GM19035 (cell line): Measurements from ENCODE around the gene ZNF343.
A peak's percentile ranks its signal among the peaks of the same experiment; 100 is the strongest.
"Not testable (repeated sequence)": the region's sequence is repeated elsewhere in the genome, so short reads cannot be mapped to it uniquely, and the experiment has no call there.

ENCODE experiments used
- ATAC-seq: cut with Tn5 transposase; IDR thresholded peaks from one replicate; pipeline ENCODE4 v1.9.1; 2021; ENCODE audit not compliant: unreplicated experiment

ZNF343 gene

DNA sequence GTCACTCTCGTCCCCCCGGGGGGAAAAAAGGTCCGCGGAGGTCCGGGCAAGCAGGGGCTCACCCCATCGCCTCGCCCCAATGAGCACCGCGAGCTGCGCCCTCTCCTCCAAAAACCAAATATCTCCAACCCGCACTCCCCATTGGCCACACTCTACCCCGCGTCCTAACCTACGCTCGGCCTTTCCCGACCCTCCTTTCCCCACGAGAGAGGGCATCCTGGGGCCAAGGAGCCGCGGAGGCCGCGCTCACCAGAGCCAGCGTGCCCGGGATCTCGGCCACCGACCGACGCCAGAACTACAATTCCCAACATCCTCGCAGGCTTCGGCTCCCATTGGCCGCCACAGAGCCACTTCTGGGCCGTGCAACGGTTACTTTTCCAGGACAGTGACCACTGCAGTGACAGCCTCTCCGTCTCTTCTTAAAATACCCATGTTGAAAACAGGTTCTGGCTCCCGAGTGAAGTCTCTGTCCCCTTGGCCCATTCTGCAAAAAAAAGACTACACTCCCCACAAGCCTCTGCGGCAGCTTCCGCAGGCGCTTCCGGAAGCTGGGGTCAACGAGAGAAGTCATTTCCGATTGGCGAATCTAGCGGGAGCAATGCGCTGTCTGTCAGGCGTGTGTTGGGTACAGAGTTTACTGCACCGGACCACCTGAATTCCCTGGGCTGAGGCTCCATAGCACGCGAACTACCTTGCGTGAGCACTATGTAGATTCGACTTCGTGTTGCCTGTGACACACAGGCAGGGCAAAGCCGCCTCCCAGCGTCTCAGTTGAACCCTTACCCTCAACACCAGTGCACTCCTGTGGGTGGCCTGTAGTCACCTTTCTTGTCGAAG, at the start of gene ZNF343:
ZNF343 (minus strand) TSS at position 285 of the 837 bp plus-strand sequence. CDS start 15,020 bp downstream, outside the sequence.
- ATAC-seq = peak; percentile 96

DNA sequence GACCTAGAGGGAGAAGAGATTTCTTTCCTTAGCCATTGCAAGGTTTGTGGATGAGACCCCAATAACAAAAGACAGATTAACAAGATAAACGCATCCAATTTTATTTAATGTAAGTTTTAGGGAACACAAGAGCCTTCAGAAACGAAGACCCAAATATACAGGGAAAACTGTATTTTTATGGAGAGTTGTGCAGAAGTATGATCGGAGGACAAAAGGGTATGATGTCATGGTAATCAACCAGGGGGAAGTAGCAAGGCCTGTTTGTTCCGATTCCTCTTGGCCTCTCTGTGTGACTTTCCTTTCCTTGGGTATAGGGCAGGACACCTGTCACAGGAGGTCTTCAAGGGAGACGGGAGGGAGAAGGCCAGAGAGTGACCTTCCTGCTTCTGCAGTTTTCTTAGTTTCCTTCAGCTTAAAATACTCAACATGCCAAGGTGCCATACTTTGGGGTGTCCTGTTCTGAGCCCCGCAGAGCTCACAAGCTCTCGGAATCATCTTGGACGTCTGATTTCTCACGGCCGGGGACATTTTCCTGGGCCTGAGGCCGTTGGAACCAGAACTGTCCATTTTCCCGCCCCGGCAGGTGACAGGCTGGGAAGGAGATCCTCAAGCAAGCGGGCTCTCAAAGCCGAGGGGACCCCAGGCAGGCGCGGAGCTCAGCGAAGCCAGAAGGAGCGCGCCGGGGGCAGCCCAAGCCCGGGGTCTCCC, 49.3 kb upstream of the ZNF343 start:
- no peak for ATAC-seq

DNA sequence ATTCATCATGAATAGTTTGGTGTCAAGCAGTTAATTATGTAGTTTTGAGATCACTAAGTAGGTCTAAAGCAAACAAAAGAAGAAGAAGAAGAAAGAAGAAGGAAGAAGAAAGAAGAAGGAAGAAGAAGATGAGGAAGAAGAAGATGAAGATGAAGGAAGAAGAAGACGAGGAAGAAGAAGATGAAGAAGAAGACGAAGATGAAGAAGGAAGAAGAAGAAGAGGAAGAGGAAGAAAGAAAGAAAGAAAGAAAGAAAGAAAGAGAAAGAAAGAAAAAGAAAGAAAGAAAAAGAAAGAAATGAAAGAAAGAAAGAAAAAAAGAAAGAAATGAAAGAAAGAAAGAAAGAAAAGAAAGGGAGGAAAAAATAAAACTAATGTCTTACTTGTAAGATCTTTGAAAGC, 36.9 kb upstream of the ZNF343 start:
- no peak for ATAC-seq

DNA sequence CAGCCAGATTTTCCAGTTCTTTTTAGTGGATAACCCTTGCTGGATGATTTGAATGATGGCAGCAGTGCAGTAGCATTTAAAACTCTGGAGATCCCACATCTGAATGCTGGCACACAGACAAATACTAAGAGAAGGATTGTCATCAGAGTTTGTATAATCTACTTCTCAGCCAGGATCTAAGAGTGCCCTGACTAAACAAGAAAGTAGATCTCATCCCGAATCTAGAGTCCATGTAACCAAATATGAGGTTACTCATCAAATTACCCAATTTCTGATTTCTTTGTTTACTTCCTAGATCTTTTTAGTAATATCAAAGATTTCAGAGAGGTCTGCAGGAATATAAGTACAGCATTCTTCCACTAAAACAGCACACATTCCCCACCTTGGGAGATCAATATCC, 35.5 kb upstream of the ZNF343 start:
- no peak for ATAC-seq

DNA sequence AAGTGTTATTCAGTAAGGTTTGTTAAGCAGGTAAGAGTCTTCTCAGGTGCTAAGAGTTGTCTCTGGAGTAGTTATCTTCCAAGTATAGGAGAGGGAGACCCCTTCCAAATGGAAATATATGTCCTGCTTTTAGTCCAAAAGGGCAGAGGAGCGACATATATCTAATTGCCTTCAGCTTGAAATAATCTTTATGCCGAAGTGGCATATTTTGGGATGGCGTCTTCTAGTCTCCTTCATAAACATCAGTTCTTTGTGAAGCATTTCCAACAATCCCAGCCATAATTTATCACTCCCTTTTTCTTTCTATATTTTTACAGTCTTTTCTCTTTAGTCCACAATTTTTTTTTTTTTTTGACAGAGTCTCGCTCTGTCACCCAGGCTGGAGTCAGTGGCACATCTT, 33.6 kb upstream of the ZNF343 start:
- ATAC-seq = no peak

DNA sequence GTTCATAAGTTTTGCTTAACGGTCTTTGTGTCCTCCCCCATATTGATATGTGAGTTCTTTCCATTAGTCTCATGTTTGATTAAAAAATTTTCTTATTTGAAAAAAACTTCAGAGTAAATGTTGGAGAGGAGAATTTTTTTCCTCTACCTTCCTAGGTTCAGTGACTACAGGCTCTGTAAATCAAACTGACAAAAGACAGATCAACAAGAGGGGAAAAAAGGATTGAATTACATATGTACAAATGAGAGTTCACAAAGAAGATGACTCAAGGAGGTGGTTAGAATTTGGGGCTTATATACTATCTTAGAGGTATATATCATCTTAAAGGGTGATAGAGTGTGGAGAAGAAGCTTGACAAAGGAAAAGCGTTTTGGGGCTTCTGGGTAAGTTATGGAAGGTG, 33.2 kb upstream of the ZNF343 start:
- no peak for ATAC-seq

DNA sequence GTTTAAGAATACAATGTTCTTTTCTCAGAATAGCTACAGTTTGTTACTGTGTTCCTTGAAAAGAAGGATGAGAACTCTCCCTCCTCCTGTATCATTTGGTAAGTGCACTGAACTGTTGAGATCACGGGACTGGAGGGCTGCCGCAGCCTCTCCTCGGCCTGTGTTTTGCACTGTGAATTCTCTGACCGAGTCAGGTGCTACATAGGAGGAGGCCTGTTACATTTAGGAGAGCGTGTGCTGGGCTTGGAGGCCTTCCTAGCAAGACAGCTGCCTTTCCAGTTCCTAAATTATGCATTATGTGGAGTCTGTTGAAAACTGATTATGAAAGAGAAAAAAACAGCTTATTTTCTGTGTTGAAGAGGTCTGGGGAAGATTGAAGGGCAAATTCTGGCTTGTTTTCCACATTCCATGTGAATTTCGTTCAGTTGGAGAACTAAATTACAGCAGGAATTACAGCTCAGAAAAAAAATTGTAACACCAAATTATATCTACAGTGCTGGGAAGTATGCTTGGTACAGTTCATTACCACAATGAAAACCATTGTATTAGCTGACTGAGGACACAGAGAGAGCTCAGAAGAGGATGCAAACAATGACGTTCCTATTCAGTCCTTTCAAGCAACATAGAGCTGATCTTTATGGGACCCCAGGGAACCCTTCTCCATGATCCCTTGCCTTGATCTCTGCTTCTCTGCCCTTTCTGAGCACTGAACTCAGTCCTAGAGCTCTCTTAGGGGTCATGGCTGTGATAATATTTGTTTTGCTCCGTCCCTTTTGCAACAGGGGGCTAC, 30.4 kb upstream of the ZNF343 start:
- no peak for ATAC-seq

DNA sequence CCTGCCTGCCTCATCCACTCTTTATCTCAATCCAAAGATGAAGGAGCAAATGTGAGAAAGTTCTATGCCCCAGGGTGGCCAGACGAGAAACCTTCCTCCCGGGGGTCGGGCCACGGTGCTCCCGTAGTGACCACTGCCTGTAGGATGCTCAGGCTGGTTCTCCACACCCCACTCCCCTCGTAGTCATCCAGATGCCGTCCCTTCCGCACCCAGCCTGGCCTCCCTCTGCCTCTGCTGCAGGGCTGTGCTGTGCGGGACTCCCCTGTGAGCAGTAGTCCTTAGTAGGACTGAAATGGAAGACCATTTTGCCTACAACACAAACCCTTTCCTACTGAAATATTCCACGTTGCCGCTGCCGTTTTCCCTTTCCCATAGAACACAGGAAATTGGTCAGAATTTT, 29.6 kb upstream of the ZNF343 start:
- ATAC-seq = no peak

DNA sequence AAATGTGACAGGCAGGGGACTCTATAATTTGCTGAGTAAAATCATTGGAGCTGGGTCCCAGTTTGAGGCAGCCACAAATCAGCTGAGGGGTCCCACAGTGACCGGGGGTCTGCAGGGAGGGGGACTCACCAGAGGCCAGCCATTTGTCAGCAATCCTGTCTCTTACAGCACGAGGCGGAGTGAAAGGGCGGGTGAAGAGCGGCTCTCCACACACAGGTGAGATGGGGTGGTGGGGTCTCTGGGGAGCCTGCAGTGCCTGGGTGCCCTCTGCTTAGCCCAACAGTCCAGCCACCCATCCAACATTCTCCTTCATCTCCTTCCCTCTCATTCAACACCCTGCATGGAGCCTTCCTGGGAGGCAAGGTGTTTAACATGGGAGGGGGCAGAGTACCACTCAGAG, 28.4 kb upstream of the ZNF343 start:
- no peak for ATAC-seq

DNA sequence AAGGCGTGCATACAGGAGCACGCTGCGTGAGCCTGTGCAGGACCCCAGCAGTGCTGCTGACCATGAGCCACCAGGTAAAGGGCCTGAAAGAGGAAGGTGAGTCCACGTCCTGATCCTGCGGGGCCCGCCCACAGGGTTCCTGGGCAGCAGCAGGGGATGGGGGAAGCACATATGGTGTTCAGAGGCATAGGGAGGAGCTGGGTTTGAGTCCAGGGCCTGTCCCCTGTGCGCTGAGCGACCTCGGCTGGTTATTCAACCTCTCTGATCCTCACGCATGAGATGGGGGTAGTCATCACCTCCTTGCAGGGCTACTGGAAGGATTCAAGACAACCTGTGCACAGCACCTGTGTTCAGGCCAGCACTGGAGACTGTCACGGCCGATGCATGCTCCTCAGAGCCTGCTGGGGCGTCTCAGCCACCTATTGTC, 27.9 kb upstream of the ZNF343 start, which contains the start of gene TMC2:
TMC2 (plus strand) TSS at position 14 of the 427 bp plus-strand sequence; CDS start at position 63, 49 bp downstream.
- no peak for ATAC-seq

DNA sequence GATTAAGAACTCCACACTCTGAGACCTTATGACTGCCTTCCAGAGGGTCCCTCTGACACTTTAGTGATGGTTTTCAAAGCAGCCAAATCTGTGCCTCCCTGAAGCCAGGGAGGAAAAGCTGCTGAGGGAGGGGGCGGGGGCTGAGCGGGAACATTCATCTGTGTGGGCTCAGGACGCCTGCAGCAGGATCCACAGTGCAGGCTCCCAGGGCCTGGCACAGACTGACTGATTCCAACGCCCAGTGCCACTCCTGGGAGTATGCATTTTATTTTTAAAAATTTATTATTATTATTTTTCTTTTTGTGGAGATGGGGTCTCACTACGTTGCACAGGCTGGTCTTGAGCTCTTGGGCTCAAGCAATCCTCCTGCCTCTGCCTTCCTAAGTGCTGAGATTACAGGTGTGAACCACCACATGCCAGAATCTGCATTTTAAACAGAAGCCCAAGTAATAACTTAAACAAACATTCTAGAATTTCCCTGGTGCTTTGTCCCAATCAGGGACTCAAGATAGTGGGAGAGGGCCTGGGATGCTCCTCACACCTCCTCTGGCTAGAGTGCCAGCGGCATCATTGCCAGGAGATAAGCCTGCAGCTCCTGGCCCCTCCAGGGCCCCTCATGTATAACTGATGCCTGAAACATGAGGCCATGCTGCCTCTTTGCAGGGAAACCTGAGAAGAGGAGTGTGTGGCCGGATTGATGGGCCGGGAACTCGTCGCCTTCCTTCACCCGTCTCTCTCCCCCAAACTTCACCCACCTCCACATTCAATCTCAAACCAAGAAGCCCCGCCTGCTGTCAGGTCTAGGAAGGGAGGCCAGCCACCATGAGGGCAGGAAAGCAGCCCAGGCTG, 27.2 kb upstream of the ZNF343 start:
- ATAC-seq = no peak

DNA sequence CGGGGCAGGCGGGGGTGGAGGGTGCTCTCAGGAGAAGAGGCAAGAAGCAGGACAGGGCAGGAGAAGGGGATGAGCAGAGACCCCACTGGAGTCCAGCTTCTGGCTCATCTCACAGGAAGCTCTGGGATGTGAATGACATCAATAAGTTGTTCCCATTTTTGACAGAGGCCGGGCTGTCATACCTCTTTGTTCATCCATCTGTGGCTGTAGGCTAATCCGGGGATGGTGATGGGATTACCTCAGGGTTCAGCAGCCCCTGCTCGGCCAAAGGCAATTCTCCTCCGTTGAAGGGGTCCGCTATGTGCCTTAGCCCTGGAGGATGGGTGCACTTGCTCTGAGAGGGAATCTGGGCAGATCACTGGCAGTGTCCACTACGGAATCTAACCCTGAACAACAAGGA, 24.4 kb upstream of the ZNF343 start:
- ATAC-seq = no peak

DNA sequence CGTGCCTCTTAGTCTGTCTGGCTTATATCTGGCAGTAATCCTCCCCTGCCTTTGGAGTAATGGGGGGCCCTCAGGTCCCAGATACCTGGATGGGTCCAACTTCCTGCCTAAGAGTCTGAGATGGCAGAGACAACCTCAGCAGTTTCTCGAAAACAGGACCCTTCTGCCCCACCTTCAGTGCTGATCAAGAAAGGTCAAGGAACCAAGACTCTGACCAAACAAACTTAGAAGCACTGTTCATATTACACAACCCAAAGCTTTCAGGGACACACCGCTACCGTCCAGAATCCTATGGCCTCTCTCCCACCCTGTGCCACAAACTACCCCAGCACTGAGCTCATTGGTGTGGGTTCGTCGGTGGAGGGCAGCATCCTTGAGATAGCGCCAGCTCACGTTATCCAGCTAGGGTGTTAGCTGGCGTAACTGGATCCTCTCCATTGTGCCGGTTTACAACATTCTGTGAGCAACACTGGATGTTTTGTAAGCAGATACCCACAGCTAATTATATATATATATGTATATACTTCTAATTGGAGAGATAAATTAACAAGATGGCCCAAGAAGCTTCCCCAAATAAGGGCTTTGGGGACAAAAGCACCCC, 20.1 kb upstream of the ZNF343 start:
- no peak for ATAC-seq

DNA sequence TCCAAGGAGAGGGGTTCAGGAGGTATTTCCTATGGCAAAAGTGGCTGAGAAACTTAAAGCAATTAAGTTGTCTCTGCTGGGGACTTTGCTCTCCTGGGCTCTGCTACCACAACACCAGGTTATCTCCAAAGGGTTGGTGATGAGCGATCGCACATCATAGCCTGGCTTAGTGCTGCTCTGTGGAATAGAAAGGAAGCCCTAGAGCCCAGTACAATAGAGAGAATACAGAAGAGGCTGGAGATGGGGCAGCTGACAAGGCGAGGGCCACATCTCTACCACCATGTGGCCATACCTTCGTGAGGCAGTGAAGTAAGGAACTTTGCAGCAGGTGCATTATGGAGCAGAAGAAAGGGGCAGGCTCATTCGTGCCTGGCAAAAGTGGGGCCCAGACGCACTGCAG, 19.0 kb upstream of the ZNF343 start:
- no peak for ATAC-seq

DNA sequence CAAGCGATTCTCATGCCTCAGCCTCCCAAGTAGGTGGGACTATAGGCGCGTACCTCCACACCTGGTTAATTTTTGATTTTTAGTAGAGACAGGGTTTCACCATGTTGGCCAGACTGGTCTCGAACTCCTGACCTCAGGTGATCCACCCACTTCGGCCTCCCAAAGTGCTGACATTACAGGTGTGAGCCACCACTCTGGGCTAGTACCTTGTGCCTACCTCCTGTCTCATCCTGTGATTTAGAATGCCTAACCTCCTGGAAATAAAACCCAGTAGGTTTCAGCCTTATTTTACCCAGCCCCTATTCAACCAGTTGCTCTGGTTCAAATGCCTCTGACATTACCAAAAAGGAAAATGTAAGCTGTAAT, 17.5 kb upstream of the ZNF343 start:
- ATAC-seq = not testable (repeated sequence)

DNA sequence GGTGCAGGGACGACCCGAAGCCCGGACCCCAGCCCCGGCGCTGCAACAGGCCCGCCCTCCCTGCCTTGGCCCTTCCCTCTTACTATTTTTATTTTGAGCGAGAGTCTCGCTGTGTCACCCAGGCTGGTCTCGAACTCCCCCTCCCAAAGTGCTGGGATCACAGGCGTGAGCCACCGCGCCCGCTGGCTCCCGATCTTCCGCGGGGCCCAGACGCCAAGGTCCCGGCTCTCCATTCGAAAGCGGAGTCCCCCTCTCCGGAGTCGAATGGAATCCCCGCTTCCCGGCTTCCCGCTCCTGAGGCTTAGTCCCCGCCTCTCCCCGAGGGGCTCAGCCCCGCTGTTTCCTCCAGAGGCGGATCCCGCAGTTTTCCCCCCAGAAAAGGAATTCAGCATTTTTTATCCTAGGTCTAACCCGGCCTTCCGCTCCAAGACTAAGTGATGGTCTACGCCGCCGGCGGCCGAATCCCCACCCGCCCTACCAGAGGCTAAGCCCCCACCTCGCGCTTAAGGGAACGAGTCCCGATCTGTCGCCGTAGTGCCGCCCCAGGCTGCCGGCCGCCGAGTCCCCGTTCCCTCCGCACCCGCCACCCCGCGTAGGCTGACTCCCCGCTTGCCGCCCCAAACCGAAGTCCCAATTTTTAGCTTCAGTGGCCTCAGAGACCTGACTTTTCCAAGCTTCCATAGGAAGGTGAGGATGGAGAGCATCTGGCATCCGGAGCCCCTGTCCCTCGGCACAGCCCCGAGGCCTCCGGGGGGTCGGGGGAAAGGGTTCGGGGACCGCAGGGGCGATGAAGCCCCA, 16.2 kb upstream of the ZNF343 start:
- peak; percentile 38 for ATAC-seq

DNA sequence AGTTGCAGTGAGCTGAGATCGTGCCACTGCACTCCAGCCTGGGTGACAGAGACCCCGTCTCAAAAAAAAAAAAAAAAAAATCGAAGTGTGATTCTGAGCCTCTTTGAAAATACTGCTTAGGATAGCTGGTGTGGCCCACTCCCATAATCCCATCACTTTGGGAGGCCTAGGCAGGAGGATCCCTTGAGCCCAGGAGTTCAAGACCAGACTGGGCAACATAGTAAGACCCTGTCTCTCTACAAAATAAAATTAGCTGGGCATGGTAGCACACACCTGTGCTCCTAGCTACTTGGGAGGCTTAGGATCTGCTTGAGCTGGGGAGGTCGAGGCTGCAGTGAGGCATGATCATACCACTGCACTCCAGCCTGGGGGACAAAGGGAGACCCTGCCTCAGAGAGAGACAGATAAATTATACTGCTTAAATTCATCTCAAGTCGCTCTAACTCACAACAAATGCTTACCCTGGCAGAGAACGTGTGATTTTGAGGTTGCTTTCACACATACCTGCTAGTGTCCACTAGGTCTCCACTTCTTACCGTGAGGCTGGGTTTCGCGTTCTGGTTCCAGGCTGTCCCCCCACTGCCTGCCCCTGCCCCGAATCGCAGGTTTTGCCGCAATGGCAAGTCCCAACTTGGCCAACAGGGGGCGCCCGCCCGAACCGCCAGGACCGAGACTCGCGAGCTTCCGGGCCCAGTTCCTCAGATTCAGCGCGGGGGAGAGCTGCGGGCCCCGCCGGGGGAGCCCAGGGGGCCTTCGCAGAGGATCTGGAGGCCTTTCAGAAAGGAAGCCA, 15.4 kb upstream of the ZNF343 start:
- ATAC-seq = peak; percentile 82

DNA sequence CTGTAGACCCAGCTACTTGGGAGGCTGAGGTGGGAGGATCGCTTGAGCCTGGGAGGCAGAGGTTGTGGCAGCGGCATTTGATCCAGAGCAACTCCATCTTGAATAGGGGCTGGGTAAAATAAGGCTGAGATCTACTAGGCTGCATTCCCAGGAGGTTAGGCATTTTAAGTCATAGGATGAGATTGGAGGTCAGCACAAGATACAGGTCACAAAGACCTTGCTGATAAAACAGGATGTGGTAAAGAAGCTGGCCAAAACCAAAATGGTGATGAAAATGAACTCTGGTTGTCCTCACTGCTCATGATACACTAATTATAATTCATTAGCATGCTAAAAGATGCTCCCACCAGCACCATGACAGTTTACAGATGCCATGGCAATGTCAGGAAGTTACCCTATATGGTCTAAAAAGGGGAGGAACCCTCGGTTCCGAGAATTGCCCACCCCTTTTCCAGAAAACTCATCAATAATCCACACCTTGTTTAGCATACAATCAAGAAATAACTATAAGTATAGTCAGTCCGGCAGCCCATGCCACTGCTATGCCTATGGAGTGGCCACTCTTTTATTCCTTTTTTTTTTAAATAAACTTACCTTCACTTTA, 14.2 kb upstream of the ZNF343 start:
- not testable (repeated sequence) for ATAC-seq
